IgD-negative memory B cell (primary cell): Measurements from ENCODE around the gene UBE2E2. TPM values are rescaled to one million over a fixed set of nuclear protein-coding genes. Genes with fewer than 3 reads are reported as not detected.

Experiments
- H3K27ac Mint-ChIP-seq, 3 donors: one replicate each; pipeline ENCODE4 v1.8.0; 2020 to 2022; ENCODE audit warnings: mild to moderate bottlenecking in 3 of 3, mixed read lengths in 3 of 3, moderate library complexity in 1 of 3
- H3K27me3 Mint-ChIP-seq: one replicate; pipeline ENCODE4 v1.8.0; 2021; ENCODE audit warnings: mixed read lengths
- H3K36me3 Mint-ChIP-seq: one replicate; pipeline ENCODE4 v1.8.0; 2020; ENCODE audit warnings: mild to moderate bottlenecking, mixed read lengths
- H3K4me1 Mint-ChIP-seq, 3 donors: one replicate each; pipeline ENCODE4 v1.8.0; 2020 to 2022; ENCODE audit warnings: mixed read lengths in 3 of 3, mild to moderate bottlenecking in 1 of 3
- H3K4me3 Mint-ChIP-seq, 4 donors: one replicate each; pipeline ENCODE4 v1.8.0; 2020 to 2022; ENCODE audit warnings: mild to moderate bottlenecking in 4 of 4, mixed read lengths in 4 of 4, moderate library complexity in 3 of 4
- H3K9me3 Mint-ChIP-seq, 3 donors: one replicate each; pipeline ENCODE4 v1.8.0; 2020 to 2021; ENCODE audit warnings: mixed read lengths in 3 of 3, mild to moderate bottlenecking in 1 of 3
- polyA plus RNA-seq: library from polyadenylated mRNA; unstranded; fragments of 300-500 nt; fragmentation: Illumina TruSeq; gene quantifications from one replicate; pipeline ENCODE4 v1.2.3, GENCODE V29; 2021

UBE2E2 gene
- polyA plus RNA-seq, 1 donor from 2014 or later = 59.8 TPM

DNA sequence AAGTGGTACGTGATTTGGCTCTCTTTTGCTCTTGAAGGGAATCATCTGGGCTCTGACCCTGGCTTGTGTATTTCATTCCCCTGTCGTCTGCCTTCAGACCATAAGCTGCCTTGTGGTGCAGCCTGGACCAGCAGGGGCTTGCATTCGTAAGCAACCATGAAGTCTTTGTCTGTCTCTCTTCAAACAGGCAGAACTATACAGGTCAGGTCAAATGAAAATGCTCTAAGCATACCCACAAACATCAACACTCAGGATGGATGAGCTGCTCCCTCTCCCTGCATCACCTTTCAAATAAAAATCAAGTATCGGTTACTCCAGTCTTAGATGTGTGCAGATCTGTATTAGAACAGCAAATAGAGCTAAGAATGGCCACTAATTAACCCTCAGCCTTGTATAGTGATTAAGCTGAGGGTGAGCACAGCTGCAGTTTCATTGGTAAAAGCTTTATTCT lies 334.0 kb downstream of the UBE2E2 start:
- no peaks in the 10 kb centered on the region for H3K27me3 Mint-ChIP-seq
- H3K36me3 Mint-ChIP-seq = peaks cover 5% of the 10 kb centered on the region
- no peaks in the 10 kb centered on the region for H3K9me3 Mint-ChIP-seq
- peaks cover 0 to 10% (median 0%) of the 10 kb centered on the region in 3 donors for H3K4me1 Mint-ChIP-seq
- H3K4me3 Mint-ChIP-seq = no peak overlapping the region
- H3K27ac Mint-ChIP-seq = no peak overlapping the region

- H3K4me3 Mint-ChIP-seq = no peak overlapping the region
- H3K9me3 Mint-ChIP-seq = no peaks in the 10 kb centered on the region
- H3K27me3 Mint-ChIP-seq = no peaks in the 10 kb centered on the region
- H3K27ac Mint-ChIP-seq = no peak overlapping the region
- H3K36me3 Mint-ChIP-seq = peaks cover 3% of the 10 kb centered on the region
- peaks cover 0 to 6% (median 0%) of the 10 kb centered on the region in 3 donors for H3K4me1 Mint-ChIP-seq
Measured at GRCh38 chr3:23539185-23539584, 336.1 kb downstream of the UBE2E2 start.

DNA sequence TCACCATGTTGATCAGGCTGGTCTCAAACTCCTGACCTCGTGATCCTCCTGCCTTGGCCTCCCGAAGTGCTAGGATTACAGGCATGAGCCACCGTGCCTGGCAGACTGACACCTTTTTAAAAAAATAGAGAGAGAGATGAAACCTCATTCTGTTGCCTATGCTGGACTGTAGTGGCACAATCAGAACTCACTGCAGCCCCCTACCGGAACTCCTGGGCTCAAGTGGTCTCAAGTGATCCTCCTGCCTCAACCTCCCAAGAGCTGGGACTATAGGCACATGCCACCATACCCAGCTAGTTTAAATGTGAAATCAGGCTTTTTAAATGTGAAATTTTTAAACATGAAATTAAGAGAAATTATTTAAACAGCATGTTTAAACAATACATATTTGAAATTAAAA lies 337.5 kb downstream of the UBE2E2 start:
- Mint-ChIP-seq H3K4me3 (no peak overlapping the region), H3K27ac (no peak overlapping the region), H3K27me3 (no peaks in the 10 kb centered on the region), H3K9me3 (no peaks in the 10 kb centered on the region), H3K4me1 (peaks cover 0 to 6% (median 4%) of the 10 kb centered on the region in 3 donors), H3K36me3 (peaks cover 3% of the 10 kb centered on the region)

DNA sequence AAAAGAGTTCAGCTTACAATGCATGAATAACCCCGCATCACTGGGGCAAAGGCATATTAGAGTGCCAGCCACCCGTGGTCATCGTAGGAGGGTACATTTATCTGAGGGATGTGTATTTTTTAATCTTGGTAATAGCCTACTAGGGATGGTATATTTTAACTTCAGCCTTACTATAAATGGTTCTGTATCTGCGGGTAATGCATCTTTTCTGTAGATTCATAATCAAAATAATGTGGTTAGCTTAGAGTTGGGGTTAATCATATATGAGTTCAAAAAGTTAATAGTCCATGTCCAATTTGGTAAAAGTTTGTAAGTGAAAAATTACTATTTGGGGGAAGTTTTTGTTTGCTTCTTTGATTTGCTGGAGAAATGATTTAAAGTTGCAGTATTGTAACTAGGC lies 339.0 kb downstream of the UBE2E2 start:
- Mint-ChIP-seq H3K27ac (no peak overlapping the region), H3K27me3 (no peaks in the 10 kb centered on the region), H3K36me3 (peaks cover 3% of the 10 kb centered on the region), H3K4me3 (no peak overlapping the region), H3K4me1 (peaks cover 0 to 6% (median 5%) of the 10 kb centered on the region in 3 donors), H3K9me3 (no peaks in the 10 kb centered on the region)

GRCh38 chr3:23546181-23546580 lies 343.1 kb downstream of the UBE2E2 start:
- Mint-ChIP-seq H3K4me3 (no peak overlapping the region), H3K36me3 (peaks cover 4% of the 10 kb centered on the region), H3K27ac (no peak overlapping the region), H3K27me3 (no peaks in the 10 kb centered on the region), H3K4me1 (peaks cover 8 to 19% (median 13%) of the 10 kb centered on the region in 3 donors), H3K9me3 (no peaks in the 10 kb centered on the region)

DNA sequence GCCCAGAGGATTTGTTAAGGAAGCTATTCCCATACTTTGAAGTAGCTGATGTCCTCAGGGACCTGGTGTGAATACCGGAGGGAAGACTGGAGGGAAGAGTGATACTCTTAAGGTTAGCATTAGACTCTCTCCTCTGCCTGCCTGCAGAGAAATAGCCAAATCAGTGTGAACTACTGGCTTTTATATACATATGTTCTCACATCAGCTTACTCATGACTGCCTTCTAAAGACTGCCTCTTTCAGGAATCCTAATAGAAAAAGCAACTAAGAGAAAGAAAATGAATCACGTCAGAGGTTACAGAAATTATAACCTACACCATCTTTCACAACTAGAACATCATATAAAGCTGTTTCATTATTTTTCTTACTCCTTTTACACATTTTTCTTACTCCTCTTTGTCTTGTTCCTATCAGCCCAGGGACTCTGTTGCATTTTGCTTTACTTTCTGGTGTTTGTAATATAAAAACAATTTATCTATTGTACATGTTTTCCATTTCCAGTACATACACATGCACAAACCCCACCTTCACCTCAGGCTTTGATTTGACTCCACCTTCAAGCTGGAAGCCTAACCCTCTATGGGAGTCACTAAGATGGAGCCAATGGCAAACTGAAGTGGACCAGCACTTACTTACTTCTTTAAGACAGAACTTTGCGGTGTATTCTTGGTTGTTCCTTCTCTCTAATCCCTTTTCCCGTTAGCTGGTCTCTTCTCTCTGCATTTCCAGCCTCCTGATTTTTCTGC lies 345.0 kb downstream of the UBE2E2 start:
- peaks cover 4% of the 10 kb centered on the region for H3K36me3 Mint-ChIP-seq
- H3K27ac Mint-ChIP-seq = no peak overlapping the region
- no peaks in the 10 kb centered on the region for H3K9me3 Mint-ChIP-seq
- H3K4me3 Mint-ChIP-seq = no peak overlapping the region
- H3K4me1 Mint-ChIP-seq = peaks cover 12 to 23% (median 14%) of the 10 kb centered on the region in 3 donors
- no peaks in the 10 kb centered on the region for H3K27me3 Mint-ChIP-seq

- Mint-ChIP-seq H3K9me3 (no peaks in the 10 kb centered on the region), H3K27me3 (no peaks in the 10 kb centered on the region), H3K4me3 (no peak overlapping the region), H3K36me3 (peaks cover 4% of the 10 kb centered on the region), H3K4me1 (peaks cover 12 to 23% (median 14%) of the 10 kb centered on the region in 3 donors), H3K27ac (no peak overlapping the region)
Measured at GRCh38 chr3:23548706-23549105, 345.6 kb downstream of the UBE2E2 start.

GRCh38 chr3:23549148-23549910 lies 346.2 kb downstream of the UBE2E2 start:
- H3K4me3 Mint-ChIP-seq = no peak overlapping the region
- no peaks in the 10 kb centered on the region for H3K27me3 Mint-ChIP-seq
- H3K27ac Mint-ChIP-seq = no peak overlapping the region
- peaks cover 4% of the 10 kb centered on the region for H3K36me3 Mint-ChIP-seq
- H3K4me1 Mint-ChIP-seq = peaks cover 12 to 23% (median 14%) of the 10 kb centered on the region in 3 donors
- H3K9me3 Mint-ChIP-seq = no peaks in the 10 kb centered on the region

GRCh38 chr3:23550402-23550801 lies 347.3 kb downstream of the UBE2E2 start:
- Mint-ChIP-seq H3K27ac (peak overlapping the region in 2 of 3 donors; percentile 26 to 49), H3K27me3 (no peaks in the 10 kb centered on the region), H3K9me3 (peaks cover 0 to under 1% (median 0%) of the 10 kb centered on the region in 3 donors), H3K36me3 (peaks cover 4% of the 10 kb centered on the region), H3K4me3 (no peak overlapping the region), H3K4me1 (peaks cover 12 to 21% (median 14%) of the 10 kb centered on the region in 3 donors)

DNA sequence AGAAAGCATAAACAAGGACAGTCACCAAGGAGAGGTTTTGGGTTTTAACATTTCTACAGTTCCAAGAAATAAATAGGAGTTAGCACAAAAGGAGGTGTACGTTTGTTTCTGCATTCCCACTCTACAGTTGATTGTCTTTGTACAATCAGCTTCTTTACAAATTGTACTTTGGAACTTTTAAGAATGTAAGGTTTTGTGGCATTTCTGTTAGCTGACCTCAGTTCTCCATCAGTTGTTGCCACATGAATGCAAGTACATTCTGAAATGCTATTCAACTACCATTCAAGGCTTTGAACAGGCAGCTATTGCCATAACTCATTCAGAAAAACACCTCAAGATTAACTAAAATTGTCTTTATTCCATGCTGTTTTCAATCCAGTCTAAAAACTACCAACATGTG lies 349.4 kb downstream of the UBE2E2 start:
- peaks cover 0 to 5% (median 0%) of the 10 kb centered on the region in 3 donors for H3K9me3 Mint-ChIP-seq
- H3K4me1 Mint-ChIP-seq = peaks cover 12 to 16% (median 12%) of the 10 kb centered on the region in 3 donors
- H3K27ac Mint-ChIP-seq = no peak overlapping the region
- H3K27me3 Mint-ChIP-seq = no peaks in the 10 kb centered on the region
- H3K4me3 Mint-ChIP-seq = no peak overlapping the region
- peaks cover 6% of the 10 kb centered on the region for H3K36me3 Mint-ChIP-seq

- Mint-ChIP-seq H3K9me3 (peaks cover 0 to 5% (median 0%) of the 10 kb centered on the region in 3 donors), H3K27ac (no peak overlapping the region), H3K36me3 (peaks cover 6% of the 10 kb centered on the region), H3K4me1 (peaks cover 12 to 15% (median 12%) of the 10 kb centered on the region in 3 donors), H3K27me3 (no peaks in the 10 kb centered on the region), H3K4me3 (no peak overlapping the region)
Measured at GRCh38 chr3:23553353-23553752, 350.2 kb downstream of the UBE2E2 start.

DNA sequence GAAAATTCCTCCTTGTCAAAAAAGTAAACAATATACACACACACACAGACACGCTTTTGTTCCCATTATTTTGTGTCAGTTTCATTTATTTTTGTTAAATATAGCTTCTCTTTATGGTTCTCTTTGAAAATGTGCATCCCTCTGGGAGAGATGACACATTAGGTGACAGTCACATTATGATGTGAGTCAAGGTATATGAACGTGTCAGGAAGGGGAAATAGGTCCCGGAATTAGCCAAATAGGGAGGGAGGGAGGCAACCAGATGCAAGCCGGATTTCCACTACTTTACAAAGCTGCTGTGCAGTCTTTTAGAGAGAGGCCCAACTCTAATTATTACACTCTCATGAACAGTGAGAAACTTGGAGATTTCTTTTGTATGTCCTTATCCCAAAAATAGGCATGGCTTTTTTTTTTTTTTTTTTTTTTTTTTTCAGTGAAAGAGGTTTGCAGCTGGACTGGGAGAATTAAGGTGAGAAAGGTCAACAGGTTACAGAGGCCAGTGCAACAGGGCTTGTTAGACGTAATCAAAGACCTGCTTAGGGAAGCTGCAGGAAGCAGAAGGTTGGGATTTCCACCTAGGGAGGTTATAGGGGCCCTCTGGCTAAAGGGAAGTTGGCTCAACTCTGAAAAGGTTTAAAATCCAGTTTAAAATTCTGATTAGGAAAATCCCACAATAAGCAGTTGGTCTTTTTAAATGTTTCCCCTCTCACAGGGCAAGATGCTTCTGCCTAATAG lies 362.1 kb downstream of the UBE2E2 start:
- Mint-ChIP-seq H3K9me3 (no peaks in the 10 kb centered on the region), H3K4me1 (peaks cover 4 to 12% (median 12%) of the 10 kb centered on the region in 3 donors), H3K27ac (no peak overlapping the region), H3K36me3 (peaks cover 10% of the 10 kb centered on the region), H3K4me3 (no peak overlapping the region), H3K27me3 (no peaks in the 10 kb centered on the region)

- peaks cover 4 to 12% (median 12%) of the 10 kb centered on the region in 3 donors for H3K4me1 Mint-ChIP-seq
- H3K4me3 Mint-ChIP-seq = peak overlapping the region in 1 of 4 donors; percentile 23
- no peaks in the 10 kb centered on the region for H3K27me3 Mint-ChIP-seq
- no peak overlapping the region for H3K27ac Mint-ChIP-seq
- peaks cover 11% of the 10 kb centered on the region for H3K36me3 Mint-ChIP-seq
- H3K9me3 Mint-ChIP-seq = no peaks in the 10 kb centered on the region
Measured at GRCh38 chr3:23566499-23566898, 363.4 kb downstream of the UBE2E2 start.

GRCh38 chr3:23567917-23568316 lies 364.8 kb downstream of the UBE2E2 start:
- no peak overlapping the region for H3K27ac Mint-ChIP-seq
- no peak overlapping the region for H3K4me3 Mint-ChIP-seq
- no peaks in the 10 kb centered on the region for H3K9me3 Mint-ChIP-seq
- no peaks in the 10 kb centered on the region for H3K27me3 Mint-ChIP-seq
- H3K4me1 Mint-ChIP-seq = peaks cover 4 to 12% (median 12%) of the 10 kb centered on the region in 3 donors
- peaks cover 15% of the 10 kb centered on the region for H3K36me3 Mint-ChIP-seq

DNA sequence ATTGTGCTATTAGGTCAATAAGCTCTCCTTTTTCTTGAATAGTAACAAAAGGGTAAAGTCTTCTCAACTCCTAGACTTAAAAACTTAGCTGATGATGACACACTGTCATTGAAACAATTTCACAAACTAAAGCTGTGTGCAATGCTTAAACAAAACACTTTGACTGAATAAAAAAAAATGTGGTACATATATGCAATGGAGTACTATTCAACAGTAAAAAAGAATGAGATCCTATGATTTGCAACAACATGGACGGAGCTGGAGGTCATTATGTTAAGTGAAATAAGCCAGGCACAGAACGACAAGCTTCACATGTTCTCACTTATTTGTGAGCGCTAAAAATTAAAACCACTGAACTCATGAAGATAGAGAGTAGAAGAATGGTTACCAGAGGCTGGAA lies 370.7 kb downstream of the UBE2E2 start:
- Mint-ChIP-seq H3K4me1 (peaks cover 0 to 1% (median 0%) of the 10 kb centered on the region in 3 donors), H3K9me3 (peaks cover 0 to 3% (median 2%) of the 10 kb centered on the region in 3 donors), H3K36me3 (peaks cover 6% of the 10 kb centered on the region), H3K4me3 (no peak overlapping the region), H3K27ac (no peak overlapping the region), H3K27me3 (no peaks in the 10 kb centered on the region)
